SK-N-SH (cell line): ENCODE measurements around the gene SLCO2A1. TPM values are rescaled to one million over a fixed set of nuclear protein-coding genes. Genes with fewer than 3 reads are reported as not detected.

Experiments
- CTCF ChIA-PET: fragments of 300-600, 350-600 bp; formaldehyde crosslinking; extraction: SDS; loops from one replicate; lab custom pipeline; 2021; lab: Yijun Ruan, JAX
- POLR2A ChIA-PET: fragments of 350-600 bp; sonication (Branson Sonifier 250); formaldehyde crosslinking; extraction: SDS; loops from one replicate; lab custom pipeline; 2020; ENCODE audit warnings: antibody characterized with exemption, inconsistent platforms; lab: Yijun Ruan, JAX
- DNase-seq: peaks from one replicate; pipeline ENCODE4 v3.0.0; 2012
- H2AFZ ChIP-seq: fragments of 200-600 bp; sonication (generic); 2 replicates; pipeline ENCODE4 v1.8.1; 2016; ENCODE audit warnings: antibody characterized with exemption, mild to moderate bottlenecking, low read depth
- H3F3A ChIP-seq: fragments of 200-600 bp; sonication (generic); replicated peaks from 2 replicates; pipeline ENCODE3; 2016; ENCODE audit warnings: antibody characterized with exemption, mild to moderate bottlenecking; ENCODE audit not compliant: insufficient read depth
- H3K27ac ChIP-seq, 2 experiments: fragments of 200-500 bp in 1 of 2; fragments of 200-600 bp in 1 of 2; sonication (Bioruptor generic) in 1 of 2; sonication (generic), shearing (Covaris generic) in 1 of 2; 2 replicates each; pipeline versions ENCODE4 v1.5.1 to v1.6.1; 2014 to 2016; ENCODE audit warnings: low read depth in 2 of 2, inconsistent platforms in 1 of 2, low read length in 1 of 2, mild to moderate bottlenecking in 1 of 2, mixed read lengths in 1 of 2
- H3K27me3 ChIP-seq: fragments of 200-600 bp; sonication (generic), shearing (Covaris generic); 2 replicates; pipeline ENCODE4 v1.6.1; 2016; ENCODE audit warnings: mixed run types; ENCODE audit not compliant: insufficient read depth
- H3K36me3 ChIP-seq, 2 experiments: fragments of 200-500 bp in 1 of 2; fragments of 200-600 bp in 1 of 2; sonication (Bioruptor generic) in 1 of 2; sonication (generic) in 1 of 2; replicated peaks in 1 of 2; 2 replicates each; pipeline versions ENCODE3 to v1.5.1; 2014 to 2016; ENCODE audit warnings: low read length in 1 of 2, mild to moderate bottlenecking in 1 of 2; ENCODE audit not compliant: insufficient read depth in 2 of 2, control insufficient read depth in 1 of 2
- H3K4me1 ChIP-seq, 2 experiments: fragments of 200-500 bp in 1 of 2; fragments of 200-600 bp in 1 of 2; sonication (Bioruptor generic) in 1 of 2; sonication (generic), shearing (Covaris generic) in 1 of 2; 2 replicates each; pipeline versions ENCODE4 v1.5.1 to v1.6.1; 2014 to 2016; ENCODE audit warnings: low read depth in 1 of 2, low read length in 1 of 2, mixed run types in 1 of 2; ENCODE audit not compliant: insufficient read depth in 2 of 2, control insufficient read depth in 1 of 2
- H3K4me2 ChIP-seq: fragments of 200-600 bp; sonication (generic), shearing (Covaris generic); 2 replicates; pipeline ENCODE4 v1.6.1; 2017; ENCODE audit warnings: mixed run types
- H3K4me3 ChIP-seq, 2 experiments: fragments of 200-500 bp in 1 of 2; fragments of 200-600 bp in 1 of 2; sonication (Bioruptor generic) in 1 of 2; sonication (generic), shearing (Covaris generic) in 1 of 2; 2 replicates each; pipeline versions ENCODE4 v1.5.1 to v1.8.1; 2014 to 2016; ENCODE audit warnings: low read depth in 2 of 2, inconsistent platforms in 1 of 2, low read length in 1 of 2, mild to moderate bottlenecking in 1 of 2, mixed read lengths in 1 of 2, moderate library complexity in 1 of 2
- H3K79me2 ChIP-seq: fragments of 200-600 bp; sonication (generic); 2 replicates; pipeline ENCODE4 v1.8.1; 2017; ENCODE audit warnings: mild to moderate bottlenecking; ENCODE audit not compliant: insufficient read depth
- H3K9ac ChIP-seq: fragments of 200-600 bp; sonication (generic); 2 replicates; pipeline ENCODE4 v1.6.1; 2017; ENCODE audit warnings: mixed run types
- H3K9me2 ChIP-seq: fragments of 200-600 bp; sonication (generic); 2 replicates; pipeline ENCODE4 v1.6.1; 2017; ENCODE audit warnings: mixed run types
- H3K9me3 ChIP-seq: fragments of 200-600 bp; sonication (generic); 2 replicates; pipeline ENCODE4 v1.6.1; 2017; ENCODE audit warnings: mixed run types, mild to moderate bottlenecking, moderate library complexity
- H4K20me1 ChIP-seq: fragments of 200-600 bp; sonication (generic); 2 replicates; pipeline ENCODE4 v1.6.1; 2017; ENCODE audit warnings: mild to moderate bottlenecking, mixed run types; ENCODE audit not compliant: insufficient read depth
- CHD2 ChIP-seq: fragments of 150-350 bp; IDR thresholded peaks from 2 replicates; pipeline ENCODE4 v1.6.1; 2018; ENCODE audit warnings: low read length; ENCODE audit not compliant: partially characterized antibody
- RAD21 ChIP-seq: IDR thresholded peaks from 2 replicates; pipeline ENCODE4 v1.6.1; 2012; ENCODE audit warnings: mild to moderate bottlenecking, low read length
- RCOR1 ChIP-seq: fragments of 150-350 bp; IDR thresholded peaks from 2 replicates; pipeline ENCODE4 v1.6.1; 2017; ENCODE audit warnings: antibody characterized with exemption, low read length
- SIN3A ChIP-seq: IDR thresholded peaks from 2 replicates; pipeline ENCODE4 v1.6.1; 2012; ENCODE audit warnings: low read depth, mild to moderate bottlenecking, low read length, moderate library complexity, borderline replicate concordance
- SMC3 ChIP-seq: IDR thresholded peaks from 2 replicates; pipeline ENCODE4 v1.6.1; 2012; ENCODE audit warnings: low read depth, low read length, improper control_type of control experiment
- WGBS: methylation state at CpG from one replicate; pipeline ENCODE4 v1.1.6; 2017; ENCODE audit warnings: low lambda C conversion rate; 5-methylcytosine and 5-hydroxymethylcytosine counted together
- polyA plus RNA-seq, 3 experiments: library from polyadenylated mRNA; depleted of rRNA; stranded (reverse); fragments of >200 nt; gene quantifications; 2 replicates each; pipeline ENCODE4 v1.2.3, GENCODE V29; 2012
- TF ChIP-seq, protein P1 (sequence below): fragments of 200-600 bp; sonication (generic); IDR thresholded peaks from 2 replicates; pipeline ENCODE4 v1.6.1; 2017; ENCODE audit warnings: antibody characterized with exemption, mild to moderate bottlenecking, moderate library complexity
- TF ChIP-seq, protein P2 (sequence below): IDR thresholded peaks from 2 replicates; pipeline ENCODE4; 2012

The SLCO2A1 gene
- polyA plus RNA-seq, 1 of the 3 experiments (the other 2 are of a cell fraction): 9.3 TPM

DNA sequence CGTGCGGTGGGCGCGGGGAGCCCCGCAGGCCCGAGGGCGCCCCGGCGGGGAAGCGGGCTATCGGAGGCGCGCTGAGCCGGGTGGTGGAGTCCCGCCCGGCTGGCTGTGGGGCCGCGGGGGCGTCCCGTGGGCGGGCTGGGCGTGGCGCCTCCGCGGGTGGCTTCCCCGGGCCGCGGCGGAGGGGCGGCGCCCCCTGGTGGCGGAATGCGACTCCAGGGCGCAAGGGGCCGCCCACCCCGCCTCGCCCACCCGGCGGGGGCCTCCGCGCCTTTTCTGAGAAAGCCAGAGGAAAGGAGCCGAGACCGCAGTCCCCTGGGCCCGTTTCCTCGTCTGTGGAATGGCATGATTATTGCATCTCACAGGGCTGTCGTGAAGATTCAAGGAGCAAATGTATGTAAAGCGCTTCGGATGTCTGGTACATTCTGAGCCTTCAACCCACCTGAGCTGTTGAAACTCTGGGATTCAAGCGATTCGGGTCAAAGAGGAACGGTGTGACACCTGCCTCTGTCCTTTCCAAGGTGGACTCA is 102.1 kb downstream of the SLCO2A1 start:
- H3K36me3 ChIP-seq: no peaks in the 10 kb centered on the region
- no peak overlapping the region for H3K9ac ChIP-seq
- H3K27ac ChIP-seq: no peak overlapping the region
- no peaks in the 10 kb centered on the region for H3K79me2 ChIP-seq
- peak; percentile 95 for DNase-seq
- TF ChIP-seq SMC3: peak; percentile 77
- TF ChIP-seq, protein P1, sequence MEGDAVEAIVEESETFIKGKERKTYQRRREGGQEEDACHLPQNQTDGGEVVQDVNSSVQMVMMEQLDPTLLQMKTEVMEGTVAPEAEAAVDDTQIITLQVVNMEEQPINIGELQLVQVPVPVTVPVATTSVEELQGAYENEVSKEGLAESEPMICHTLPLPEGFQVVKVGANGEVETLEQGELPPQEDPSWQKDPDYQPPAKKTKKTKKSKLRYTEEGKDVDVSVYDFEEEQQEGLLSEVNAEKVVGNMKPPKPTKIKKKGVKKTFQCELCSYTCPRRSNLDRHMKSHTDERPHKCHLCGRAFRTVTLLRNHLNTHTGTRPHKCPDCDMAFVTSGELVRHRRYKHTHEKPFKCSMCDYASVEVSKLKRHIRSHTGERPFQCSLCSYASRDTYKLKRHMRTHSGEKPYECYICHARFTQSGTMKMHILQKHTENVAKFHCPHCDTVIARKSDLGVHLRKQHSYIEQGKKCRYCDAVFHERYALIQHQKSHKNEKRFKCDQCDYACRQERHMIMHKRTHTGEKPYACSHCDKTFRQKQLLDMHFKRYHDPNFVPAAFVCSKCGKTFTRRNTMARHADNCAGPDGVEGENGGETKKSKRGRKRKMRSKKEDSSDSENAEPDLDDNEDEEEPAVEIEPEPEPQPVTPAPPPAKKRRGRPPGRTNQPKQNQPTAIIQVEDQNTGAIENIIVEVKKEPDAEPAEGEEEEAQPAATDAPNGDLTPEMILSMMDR: peak; percentile 75
- no peak for TF ChIP-seq CHD2
- TF ChIP-seq, protein P2, sequence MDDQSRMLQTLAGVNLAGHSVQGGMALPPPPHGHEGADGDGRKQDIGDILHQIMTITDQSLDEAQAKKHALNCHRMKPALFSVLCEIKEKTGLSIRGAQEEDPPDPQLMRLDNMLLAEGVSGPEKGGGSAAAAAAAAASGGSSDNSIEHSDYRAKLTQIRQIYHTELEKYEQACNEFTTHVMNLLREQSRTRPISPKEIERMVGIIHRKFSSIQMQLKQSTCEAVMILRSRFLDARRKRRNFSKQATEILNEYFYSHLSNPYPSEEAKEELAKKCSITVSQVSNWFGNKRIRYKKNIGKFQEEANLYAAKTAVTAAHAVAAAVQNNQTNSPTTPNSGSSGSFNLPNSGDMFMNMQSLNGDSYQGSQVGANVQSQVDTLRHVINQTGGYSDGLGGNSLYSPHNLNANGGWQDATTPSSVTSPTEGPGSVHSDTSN: no peak
- TF ChIP-seq RAD21: peak; percentile 61
- no peak for TF ChIP-seq RCOR1
- H2AFZ ChIP-seq: peak overlapping the region; percentile 86
- H4K20me1 ChIP-seq: no peaks in the 10 kb centered on the region
- ChIA-PET CTCF (interaction anchor here (0.5 to 10.0 kb wide), 31 partner anchors 9 to 1203 kb away, joined by 3 to 152 read pairs (median 4); partner anchors contain the start of genes RAB6B and TOPBP1), POLR2A (no interaction called here)
- WGBS: 18% methylated on average over 15 of the region's 51 CpGs
- H3K4me1 ChIP-seq: peaks cover 0 to 10% of the 10 kb centered on the region in 2 experiments; a peak in 2 of 4 replicates
- no peaks in the 10 kb centered on the region for H3K9me2 ChIP-seq
- H3K4me3 ChIP-seq: peak overlapping the region; percentile 23 to 53; a peak in 3 of 4 replicates
- H3F3A ChIP-seq: no peaks in the 10 kb centered on the region
- H3K9me3 ChIP-seq: no peaks in the 10 kb centered on the region
- H3K4me2 ChIP-seq: peak overlapping the region; percentile 66
- H3K27me3 ChIP-seq: no peaks in the 10 kb centered on the region

DNA sequence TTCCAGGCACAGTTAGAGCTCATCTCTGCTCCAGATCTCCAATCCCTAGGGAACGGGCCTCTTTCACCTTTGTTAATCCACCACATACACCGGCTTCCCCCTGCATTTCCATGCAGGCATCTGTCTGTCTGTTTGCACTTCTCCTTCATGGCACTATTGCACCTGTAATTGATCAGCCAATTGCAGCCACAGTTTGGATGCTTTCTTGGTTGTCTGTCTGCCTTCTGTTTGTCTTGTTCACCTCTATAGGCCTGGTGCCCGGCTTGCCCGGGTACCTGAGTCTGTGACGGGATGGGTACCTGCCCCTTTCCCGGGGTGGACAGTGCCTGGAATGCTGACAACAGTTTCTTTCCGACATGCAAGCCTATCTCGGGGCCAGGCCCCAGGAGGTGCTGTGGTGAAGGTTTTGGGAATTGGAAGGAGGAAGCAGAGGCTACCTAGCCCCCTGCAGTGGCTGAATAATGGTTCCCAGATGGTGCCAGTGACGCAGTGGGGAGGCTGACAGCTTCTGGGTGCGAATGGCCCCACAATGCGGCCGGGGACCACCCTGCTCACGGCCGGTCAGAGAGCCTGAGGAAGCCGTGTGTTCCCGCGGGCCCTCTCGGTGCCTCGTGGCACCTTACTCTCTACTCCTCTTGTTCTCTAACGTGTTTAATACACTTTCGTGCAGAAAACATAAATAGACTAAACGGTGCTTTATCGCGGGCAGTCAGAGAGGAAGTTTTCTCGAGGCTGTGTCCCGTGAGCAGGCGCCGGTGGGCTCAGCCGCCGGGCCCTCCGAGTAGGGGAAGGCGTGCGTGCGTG is 102.8 kb downstream of the SLCO2A1 start:
- H3K4me2 ChIP-seq: 0 out of 2 replicates have a peak overlapping the region, but pooled peaks have one; percentile 66
- H3K4me3 ChIP-seq: peak overlapping the region; percentile 23 to 53; a peak in 3 of 4 replicates
- peak; percentile 45 for DNase-seq
- H3K4me1 ChIP-seq: peaks cover 0 to 10% of the 10 kb centered on the region in 2 experiments; a peak in 2 of 4 replicates
- H2AFZ ChIP-seq: peak overlapping the region; percentile 86; the same call in 1 of the 2 replicates
- no peaks in the 10 kb centered on the region for H3K9me3 ChIP-seq
- peak; percentile 26 for TF ChIP-seq RAD21
- TF ChIP-seq SIN3A: no peak
- TF ChIP-seq, protein P1: no peak
- ChIA-PET CTCF (interaction anchor here (0.6 to 10.0 kb wide), 20 partner anchors 8 to 458 kb away, joined by 3 to 152 read pairs (median 4); no protein-coding TSS in a partner anchor), POLR2A (no interaction called here)
- no peaks in the 10 kb centered on the region for H3K9me2 ChIP-seq
- WGBS: 57% methylated on average over 28 of the region's 34 CpGs
- H3K9ac ChIP-seq: no peak overlapping the region
- H3K27me3 ChIP-seq: no peaks in the 10 kb centered on the region
- no peaks in the 10 kb centered on the region for H3K79me2 ChIP-seq
- H4K20me1 ChIP-seq: no peaks in the 10 kb centered on the region
- H3K27ac ChIP-seq: no peak overlapping the region
- no peaks in the 10 kb centered on the region for H3F3A ChIP-seq
- H3K36me3 ChIP-seq: no peaks in the 10 kb centered on the region
